ENCODE results near the gene RAB20.

Gene RAB20

DNA sequence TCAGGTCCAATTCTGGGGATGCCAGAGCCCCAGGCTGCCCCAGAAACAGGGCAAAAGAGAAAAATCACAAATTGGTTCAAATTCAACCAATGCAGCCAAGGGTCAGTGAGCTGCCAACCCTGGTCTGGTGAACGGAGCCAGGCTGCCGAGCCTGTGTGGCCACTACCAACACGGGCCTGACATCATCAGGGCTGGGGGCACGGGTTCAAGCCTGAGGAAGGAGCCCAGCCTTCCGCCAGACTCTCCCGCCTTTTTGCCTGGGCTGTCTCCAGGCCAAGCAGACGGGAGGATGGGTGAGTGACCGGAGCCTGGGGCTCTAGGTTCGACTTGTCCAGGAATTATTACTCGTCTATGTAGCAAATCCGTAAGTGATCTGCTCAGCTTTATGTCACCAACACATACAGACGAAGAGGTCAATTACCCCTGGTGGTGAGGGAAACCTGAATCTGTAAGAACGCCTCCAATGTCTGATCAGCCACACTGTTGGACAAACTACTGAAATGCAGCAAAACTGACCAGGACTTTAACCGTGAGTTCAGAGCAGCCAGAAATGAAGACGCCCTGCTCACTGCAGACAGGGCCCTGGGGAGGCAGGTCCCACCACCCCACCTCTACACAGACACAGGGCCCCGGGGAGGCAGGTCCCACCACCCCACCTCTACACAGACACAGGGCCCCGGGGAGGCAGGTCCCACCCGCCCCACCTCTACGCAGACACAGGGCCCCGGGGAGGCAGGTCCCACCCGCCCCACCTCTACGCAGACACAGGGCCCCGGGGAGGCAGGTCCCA, 31.8 kb downstream of the RAB20 start:
- DNase-seq (ENCODE audit: low read depth in 1 of 2, low spot score in 1 of 2): no peak

DNA sequence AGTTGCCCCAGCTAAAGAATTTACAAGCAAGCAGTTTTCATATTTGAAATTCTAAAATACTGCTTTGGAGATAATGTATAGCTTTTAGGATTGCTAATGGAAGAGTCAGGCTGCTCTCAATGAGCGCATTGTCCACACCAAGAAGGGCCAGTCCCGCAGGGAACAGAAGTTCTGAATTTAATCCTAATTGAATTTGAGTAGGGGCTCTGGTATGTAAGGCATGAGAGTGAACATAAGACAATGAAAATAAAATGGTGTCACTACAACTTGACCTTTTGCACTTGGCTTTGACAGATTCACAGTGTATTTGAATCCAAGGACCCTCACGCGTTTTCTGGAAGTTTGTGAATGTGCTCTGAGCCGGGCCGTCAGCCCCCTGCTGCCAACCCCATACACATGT, 32.6 kb downstream of the RAB20 start:
- DNase-seq (ENCODE audit: low read depth in 1 of 2, low spot score in 1 of 2): no peak

GRCh38 chr13:110528371-110528770, 33.2 kb downstream of the RAB20 start:
- no peak for DNase-seq (ENCODE audit: low read depth in 1 of 2, low spot score in 1 of 2)

DNA sequence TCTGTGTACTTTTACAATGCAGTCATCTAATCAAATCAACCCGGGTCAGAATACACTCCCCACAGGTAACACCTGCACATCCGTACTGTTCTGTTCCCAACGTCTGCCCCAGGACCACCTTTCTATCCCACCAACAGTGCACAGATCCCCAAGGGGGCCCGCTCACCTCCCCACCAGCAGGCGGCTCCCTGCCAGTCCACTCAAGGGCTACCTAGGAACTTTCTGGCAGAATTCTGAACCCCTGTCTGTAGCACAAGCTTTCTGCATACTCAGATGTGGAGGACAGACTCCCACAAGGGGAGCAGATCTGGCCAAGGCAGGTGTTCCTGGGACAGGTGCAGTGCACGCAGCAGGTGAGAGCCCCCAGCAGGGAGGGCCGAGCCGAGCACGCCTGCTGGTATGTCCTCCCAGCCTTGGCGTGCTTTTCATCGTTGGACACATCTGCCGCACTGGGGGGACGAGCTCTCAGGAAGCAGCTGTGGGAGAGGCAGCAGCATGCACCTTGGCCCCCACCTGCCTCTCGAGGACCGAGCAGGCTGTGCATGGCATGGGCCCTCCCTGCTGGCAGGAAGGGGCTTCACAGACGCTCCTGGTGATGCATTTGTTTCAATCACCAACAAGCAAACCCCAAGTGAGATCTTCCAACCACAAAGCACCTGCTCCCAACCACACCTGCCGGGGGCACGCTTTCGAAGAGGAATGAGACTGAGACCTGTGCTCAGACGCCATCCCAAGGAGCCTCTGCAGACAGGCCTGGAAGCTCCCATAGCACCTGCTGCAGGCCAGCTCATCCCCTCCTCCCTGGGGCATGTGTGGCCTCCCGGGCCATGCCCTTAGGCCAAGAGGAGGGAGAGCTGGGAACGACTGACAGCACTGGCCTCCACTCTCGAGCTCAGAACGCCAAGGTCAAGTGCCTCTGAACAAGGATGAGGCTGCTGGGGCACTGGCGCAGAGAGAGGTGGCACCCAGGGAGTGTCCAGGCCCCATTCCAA, 35.9 kb downstream of the RAB20 start:
- no peak for DNase-seq (ENCODE audit: low read depth in 1 of 2, low spot score in 1 of 2)

DNA sequence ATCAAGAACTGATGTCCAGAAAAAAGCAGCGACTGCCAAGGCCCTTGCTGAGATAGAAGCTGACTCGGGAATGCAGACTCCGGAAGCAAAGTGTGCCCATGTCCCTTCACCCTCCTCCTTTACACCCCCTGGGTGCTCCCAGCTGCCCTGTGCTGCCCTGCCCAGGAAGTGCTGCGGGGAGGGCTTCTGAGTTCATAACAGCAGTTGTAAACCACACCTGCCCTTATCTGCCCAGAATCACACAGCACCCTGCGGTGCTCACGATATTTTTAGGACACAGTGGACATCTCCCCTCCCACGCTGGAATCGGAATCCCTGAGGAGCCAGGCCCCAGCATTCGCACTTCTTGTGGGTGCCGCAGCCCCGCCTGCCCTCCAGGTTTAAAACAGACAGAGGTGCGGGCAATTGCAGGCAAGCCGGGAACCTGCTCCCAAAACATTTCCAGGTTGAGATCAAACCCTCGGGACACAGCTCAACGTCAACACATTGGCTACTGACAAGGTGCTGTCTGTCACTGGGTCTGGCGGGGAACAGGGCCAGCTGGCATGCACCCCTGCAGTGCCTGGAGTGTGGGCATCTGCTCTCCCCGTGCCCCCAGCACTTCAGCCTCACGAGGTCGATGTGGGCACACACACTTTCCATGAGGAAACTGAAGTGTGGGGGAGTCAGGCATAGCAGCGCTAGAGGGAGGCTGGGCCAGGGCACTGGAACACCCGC, 36.8 kb downstream of the RAB20 start:
- DNase-seq (ENCODE audit: low read depth in 1 of 2, low spot score in 1 of 2): no peak

DNA sequence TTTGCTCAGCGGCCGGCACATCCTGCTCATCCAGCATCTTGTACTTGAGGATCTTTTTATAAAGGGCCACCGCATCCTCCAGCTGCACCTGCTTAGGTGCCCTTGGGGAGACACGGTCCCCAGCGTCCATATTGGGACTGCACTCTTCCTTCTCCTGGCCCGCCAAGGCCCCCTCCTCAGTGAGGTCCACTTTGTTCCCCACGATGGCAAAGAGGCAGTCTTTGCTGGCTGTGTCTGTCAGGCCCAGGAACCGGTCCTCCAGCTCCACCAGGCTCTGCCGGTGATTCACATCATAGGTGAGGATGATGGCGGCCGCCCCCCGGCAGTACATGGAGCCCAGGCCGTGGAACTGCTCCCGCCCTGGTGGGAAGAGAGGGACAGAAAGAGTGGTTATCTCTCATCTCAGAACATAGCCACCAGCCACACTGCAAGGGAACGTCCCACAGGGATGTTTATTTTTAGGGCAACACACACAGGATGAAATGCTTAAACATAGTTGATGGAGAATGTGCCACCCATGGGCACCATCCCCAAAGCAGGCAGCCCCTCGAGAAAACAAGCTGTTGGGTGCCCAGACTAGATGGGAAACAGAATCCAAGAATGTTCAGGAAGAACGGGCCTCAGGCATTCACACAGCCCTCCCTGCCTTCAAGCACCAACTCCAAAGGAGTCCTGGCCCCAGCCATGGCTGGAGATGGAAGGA, 37.5 kb downstream of the RAB20 start:
- no peak for DNase-seq (ENCODE audit: low read depth in 1 of 2, low spot score in 1 of 2)

DNA sequence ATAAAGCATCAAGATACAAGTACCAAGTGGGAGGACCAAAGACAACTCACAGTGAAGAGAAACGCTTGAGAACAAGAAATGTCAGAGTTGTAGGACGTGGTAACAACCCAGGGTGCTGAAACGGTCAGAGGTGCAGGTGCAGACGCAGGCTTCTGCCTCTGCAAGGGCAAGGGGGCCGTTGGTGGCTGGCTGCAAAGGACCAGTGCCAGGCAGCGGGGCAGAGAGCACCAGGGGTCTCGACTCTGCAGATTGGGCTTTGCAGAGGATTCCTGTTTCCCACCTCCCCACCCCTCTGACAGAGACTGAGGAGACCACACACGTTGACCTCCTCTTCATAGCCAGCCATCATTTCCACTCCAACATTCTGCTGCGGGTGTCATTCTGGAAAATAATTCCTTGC, 38.3 kb downstream of the RAB20 start:
- no peak for DNase-seq (ENCODE audit: low read depth in 1 of 2, low spot score in 1 of 2)

GRCh38 chr13:110522721-110523120, 38.8 kb downstream of the RAB20 start:
- no peak for DNase-seq (ENCODE audit: low read depth in 1 of 2, low spot score in 1 of 2)

DNA sequence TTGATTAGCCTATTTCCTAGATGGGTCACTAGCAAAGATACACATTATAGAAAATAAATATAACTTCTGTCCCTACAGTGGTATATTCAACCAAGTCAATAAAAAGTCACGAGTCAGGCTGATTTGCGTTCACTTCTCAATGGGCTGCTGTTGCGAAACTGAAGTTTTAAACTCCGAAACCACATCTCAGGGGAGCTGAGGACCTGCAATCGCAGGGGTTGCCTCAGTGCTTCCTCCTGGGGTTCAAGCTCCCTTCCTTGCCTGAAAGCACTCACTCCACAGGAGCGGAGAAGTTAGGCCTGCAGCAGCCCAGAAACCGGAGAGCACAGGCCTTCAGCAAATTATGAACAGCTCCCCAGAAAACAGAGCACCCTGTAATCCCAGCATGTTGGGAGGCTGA, 39.6 kb downstream of the RAB20 start:
- DNase-seq (ENCODE audit: low read depth in 1 of 2, low spot score in 1 of 2): no peak

- no peak for DNase-seq (ENCODE audit: low read depth in 1 of 2, low spot score in 1 of 2)
Measured at GRCh38 chr13:110521296-110521680, 40.2 kb downstream of the RAB20 start.

DNA sequence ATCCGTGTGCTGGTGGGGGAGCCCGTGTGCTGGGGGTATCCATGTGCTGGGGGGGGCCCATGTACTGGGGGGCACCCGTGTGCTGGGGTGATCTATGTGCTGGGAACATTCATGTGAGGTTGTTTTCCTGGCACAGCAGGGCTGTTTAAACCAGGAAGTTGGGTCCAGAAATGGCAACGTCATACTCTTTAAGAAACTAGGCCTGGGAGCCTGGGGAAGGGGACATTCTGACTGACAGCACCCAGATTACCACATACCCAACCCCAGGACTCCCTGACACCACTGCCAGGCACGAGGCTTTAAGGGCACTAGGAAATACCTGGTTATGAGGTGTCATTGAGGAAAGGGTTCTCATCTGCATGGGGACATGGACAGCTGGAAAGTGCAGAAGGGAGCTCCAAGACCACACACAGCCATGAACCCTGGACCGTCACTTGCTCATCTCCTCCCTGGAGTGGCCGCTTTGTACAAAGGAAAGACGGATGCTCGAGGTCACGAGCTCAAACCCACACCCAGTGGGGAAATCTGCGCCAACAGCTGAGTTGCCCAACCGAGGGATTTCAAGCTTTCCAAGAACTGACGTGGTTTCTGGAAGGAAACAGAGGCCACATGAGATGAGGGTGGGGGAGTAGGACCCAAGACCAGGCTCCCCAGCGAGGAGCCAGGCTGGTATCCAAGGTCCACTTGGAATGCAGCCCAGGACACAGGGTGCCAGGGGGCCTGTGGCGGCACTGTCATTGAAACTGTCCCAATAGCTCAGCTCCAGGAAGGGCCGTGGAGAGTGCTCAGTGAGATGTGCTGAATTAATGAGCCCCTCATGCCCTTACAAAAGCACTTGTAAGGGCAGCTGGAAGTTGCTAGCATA, 40.9 kb downstream of the RAB20 start:
- DNase-seq (ENCODE audit: low read depth in 1 of 2, low spot score in 1 of 2): no peak

GRCh38 chr13:110519506-110519905, 42.0 kb downstream of the RAB20 start:
- no peak for DNase-seq (ENCODE audit: low read depth in 1 of 2, low spot score in 1 of 2)

DNA sequence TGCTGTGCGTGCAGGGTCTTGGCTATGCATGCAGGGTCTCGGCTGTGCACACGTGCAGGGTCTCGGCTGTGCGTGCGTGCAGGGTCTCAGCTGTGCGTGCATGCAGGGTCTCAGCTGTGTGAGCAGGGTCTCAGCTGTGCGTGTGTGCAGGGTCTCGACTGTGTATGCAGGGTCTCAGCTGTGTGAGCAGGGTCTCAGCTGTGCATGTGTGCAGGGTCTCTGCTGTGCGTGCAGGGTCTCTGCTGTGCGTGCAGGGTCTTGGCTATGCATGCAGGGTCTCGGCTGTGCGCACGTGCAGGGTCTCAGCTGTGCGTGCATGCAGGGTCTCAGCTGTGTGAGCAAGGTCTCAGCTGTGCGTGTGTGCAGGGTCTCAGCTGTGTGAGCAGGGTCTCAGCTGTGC, 42.5 kb downstream of the RAB20 start:
- DNase-seq (ENCODE audit: low read depth in 1 of 2, low spot score in 1 of 2): no peak

GRCh38 chr13:110518571-110518970, 43.0 kb downstream of the RAB20 start:
- no peak for DNase-seq (ENCODE audit: low read depth in 1 of 2, low spot score in 1 of 2)

DNA sequence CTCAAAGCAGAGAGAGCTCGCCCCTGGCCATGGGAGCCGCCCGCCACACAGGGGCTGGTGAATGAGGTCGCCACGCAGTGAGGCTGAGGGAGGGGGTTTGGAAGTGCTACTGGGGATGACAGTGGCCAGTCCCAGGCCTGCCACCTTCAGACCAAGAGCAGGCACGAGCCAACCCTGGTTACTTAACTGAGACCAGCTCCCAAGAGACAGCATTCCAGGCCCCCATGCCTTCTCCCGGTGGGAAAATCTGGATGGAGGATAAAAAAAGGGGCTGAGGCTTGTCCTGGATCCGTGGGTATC, 43.3 kb downstream of the RAB20 start:
- DNase-seq (ENCODE audit: low read depth in 1 of 2, low spot score in 1 of 2): no peak

- DNase-seq (ENCODE audit: low read depth in 1 of 2, low spot score in 1 of 2): no peak
Measured at GRCh38 chr13:110517505-110518225, 43.9 kb downstream of the RAB20 start.

GRCh38 chr13:110516500-110516899, 45.0 kb downstream of the RAB20 start:
- no peak for DNase-seq (ENCODE audit: low read depth in 1 of 2, low spot score in 1 of 2)

DNA sequence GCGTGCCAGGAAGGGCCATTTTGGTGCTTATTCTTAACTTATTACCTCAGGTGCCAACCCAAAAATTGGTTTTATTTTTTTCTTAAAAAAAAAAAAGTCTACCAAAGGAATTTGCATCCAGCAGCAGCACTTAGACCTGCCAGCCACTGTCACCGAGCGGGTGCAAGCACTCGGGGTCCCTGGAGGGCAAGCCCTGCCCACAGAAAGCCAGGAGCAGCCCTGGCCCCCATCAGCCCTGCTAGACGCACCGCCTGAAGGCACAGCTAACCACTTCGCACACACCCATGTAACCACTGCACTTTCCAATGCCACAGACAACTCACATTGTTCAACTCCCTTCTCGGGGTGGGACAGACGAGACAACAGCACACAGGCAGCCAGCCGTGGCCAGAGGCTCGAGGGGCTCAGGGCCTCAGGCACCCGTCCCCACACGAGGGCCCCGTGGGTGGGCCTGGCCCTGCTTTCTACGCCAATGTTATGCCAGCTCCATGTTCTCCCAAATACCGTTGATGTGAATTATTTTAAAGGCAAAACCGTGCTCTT, 49.3 kb downstream of the RAB20 start:
- no peak for DNase-seq (ENCODE audit: low read depth in 1 of 2, low spot score in 1 of 2)

DNA sequence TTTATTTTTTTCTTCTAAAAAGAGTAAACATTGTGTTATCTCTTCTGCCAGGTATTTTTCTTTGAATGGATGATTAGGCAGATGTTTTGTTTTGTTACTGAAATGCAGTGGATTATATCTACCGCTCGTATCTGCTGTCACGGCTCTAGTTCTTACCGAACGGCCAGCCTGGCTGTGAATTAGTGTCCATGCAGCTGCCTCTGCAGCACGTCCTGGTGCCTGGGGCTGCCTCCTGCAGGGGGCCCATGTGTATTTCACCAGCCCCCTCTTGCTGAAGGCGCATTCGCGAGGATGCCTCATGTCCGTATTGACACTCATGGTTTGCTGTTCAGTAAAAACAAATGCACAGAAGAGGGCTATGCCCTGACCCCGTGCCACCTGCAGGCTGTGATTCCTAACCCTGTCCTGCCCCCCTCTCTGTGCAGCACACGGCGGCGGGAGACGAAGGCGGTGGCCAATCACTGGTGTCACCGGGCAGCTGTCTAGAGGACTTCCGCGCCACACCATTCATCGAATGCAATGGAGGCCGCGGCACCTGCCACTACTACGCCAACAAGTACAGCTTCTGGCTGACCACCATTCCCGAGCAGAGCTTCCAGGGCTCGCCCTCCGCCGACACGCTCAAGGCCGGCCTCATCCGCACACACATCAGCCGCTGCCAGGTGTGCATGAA, 49.9 kb downstream of the RAB20 start:
- DNase-seq (ENCODE audit: low read depth in 1 of 2, low spot score in 1 of 2): no peak
